HepG2 (cell line): ENCODE results near the gene FAM83C. TPM values are rescaled to one million over a fixed set of nuclear protein-coding genes. Genes with fewer than 3 reads are reported as not detected.

Experiments used
- ATF6 ChIP-seq: sonication (generic); formaldehyde crosslinking; conservative IDR thresholded peaks from 2 replicates; pipeline ENCODE4 v1.4.0; 2020; ENCODE audit warnings: missing genetic modification reagents
- BORCS8-MEF2B ChIP-seq: sonication (generic); formaldehyde crosslinking; IDR thresholded peaks from 2 replicates; pipeline ENCODE4 v1.8.0; 2022; ENCODE audit warnings: mild to moderate bottlenecking, missing genetic modification reagents
- CBFB ChIP-seq: sonication (generic); formaldehyde crosslinking; IDR thresholded peaks from 2 replicates; pipeline ENCODE4 v1.4.0; 2020; ENCODE audit warnings: missing genetic modification reagents
- CSRNP1 ChIP-seq: sonication (generic); formaldehyde crosslinking; IDR thresholded peaks from 2 replicates; pipeline ENCODE4 v1.8.1; 2023; ENCODE audit warnings: mild to moderate bottlenecking, missing genetic modification reagents
- FOSL2 ChIP-seq: sonication (generic); formaldehyde crosslinking; IDR thresholded peaks from 2 replicates; pipeline ENCODE4 v1.4.0; 2020; ENCODE audit warnings: missing genetic modification reagents
- KLF13 ChIP-seq: sonication (generic); formaldehyde crosslinking; IDR thresholded peaks from 2 replicates; pipeline ENCODE4 v1.4.0; 2020; ENCODE audit warnings: mild to moderate bottlenecking, missing genetic modification reagents
- MED8 ChIP-seq: sonication (generic); formaldehyde crosslinking; IDR thresholded peaks from 2 replicates; pipeline ENCODE4 v1.8.1; 2023; ENCODE audit warnings: mild to moderate bottlenecking, missing genetic modification reagents; ENCODE audit not compliant: insufficient replicate concordance
- MNT ChIP-seq: fragments of 450-650 bp; IDR thresholded peaks from 2 replicates; pipeline ENCODE4 v1.6.1; 2016
- NCOA5 ChIP-seq: sonication (generic); formaldehyde crosslinking; IDR thresholded peaks from 2 replicates; pipeline ENCODE4 v1.4.0; 2020; ENCODE audit warnings: missing genetic modification reagents
- NRL ChIP-seq: sonication (generic); formaldehyde crosslinking; IDR thresholded peaks from 2 replicates; pipeline ENCODE4 v1.5.0; 2020; ENCODE audit warnings: missing genetic modification reagents, mild to moderate bottlenecking, moderate library complexity, borderline replicate concordance
- PBX3 ChIP-seq: sonication (generic); formaldehyde crosslinking; IDR thresholded peaks from 2 replicates; pipeline ENCODE4 v1.8.1; 2023; ENCODE audit warnings: missing genetic modification reagents, inconsistent platforms, borderline replicate concordance
- POGZ ChIP-seq: sonication (generic); formaldehyde crosslinking; IDR thresholded peaks from 2 replicates; pipeline ENCODE4 v1.4.0; 2020; ENCODE audit warnings: mild to moderate bottlenecking, missing genetic modification reagents
- RBM22 ChIP-seq: fragments of 200-400 bp; formaldehyde crosslinking; optimal IDR thresholded peaks from 2 replicates; pipeline ENCODE3; 2017; ENCODE audit warnings: mild to moderate bottlenecking, low read length, moderate library complexity
- TIGD3 ChIP-seq: sonication (generic); formaldehyde crosslinking; IDR thresholded peaks from 2 replicates; pipeline ENCODE4 v1.5.1; 2020; ENCODE audit warnings: mild to moderate bottlenecking, missing genetic modification reagents, borderline replicate concordance
- ZBTB39 ChIP-seq: sonication (generic); formaldehyde crosslinking; IDR thresholded peaks from 2 replicates; pipeline ENCODE4 v1.5.0; 2020; ENCODE audit warnings: missing genetic modification reagents
- ZNF121 ChIP-seq: sonication (generic); formaldehyde crosslinking; IDR thresholded peaks from 2 replicates; pipeline ENCODE4 v1.5.0; 2020; ENCODE audit warnings: mild to moderate bottlenecking, missing genetic modification reagents
- ZNF264 ChIP-seq: sonication (generic); formaldehyde crosslinking; IDR thresholded peaks from 2 replicates; pipeline ENCODE4 v1.4.0; 2020; ENCODE audit warnings: missing genetic modification reagents
- ZNF660 ChIP-seq: sonication (generic); formaldehyde crosslinking; IDR thresholded peaks from 2 replicates; pipeline ENCODE4 v1.5.1; 2020; ENCODE audit warnings: mild to moderate bottlenecking, low read depth, missing genetic modification reagents, borderline replicate concordance
- ZNF737 ChIP-seq: sonication (generic); formaldehyde crosslinking; IDR thresholded peaks from 2 replicates; pipeline ENCODE4 v1.5.0; 2020; ENCODE audit warnings: missing genetic modification reagents, mild to moderate bottlenecking, borderline replicate concordance
- polyA plus RNA-seq, 8 experiments: library from polyadenylated mRNA; depleted of rRNA in 3 of 8; stranded (reverse) in 7 of 8; unstranded in 1 of 8; fragments of >200 nt; fragmentation: Illumina TruSeq in 4 of 8; extraction: Trizol in 4 of 8; gene quantifications; 2 replicates each; pipeline versions ENCODE4 v1.2.1 to v1.2.3, GENCODE V29; 2011 to 2016; ENCODE audit warnings: low read depth in 4 of 8, missing spikeins in 1 of 8, mixed read lengths in 1 of 8; ENCODE audit not compliant: insufficient read depth in 1 of 8
- total RNA-seq, 5 experiments: library from RNA; depleted of rRNA; stranded (reverse); fragments of >200 nt; fragmentation: Illumina TruSeq; extraction: Trizol; gene quantifications; 2 replicates each; pipeline ENCODE4 v1.2.3, GENCODE V29; 2016; ENCODE audit warnings: low read depth in 1 of 5

FAM83C gene
- total and polyA plus RNA-seq, 2 of the 13 experiments (the other 11 are each of a cell fraction or from before 2014, with no cell fraction given) = 0.04 TPM; not detected in 1

- TF ChIP-seq MNT (no peak), KLF13 (CRISPR knock-in tag) (no peak), PBX3 (no peak), MED8 (CRISPR knock-in tag) (no peak), BORCS8-MEF2B (CRISPR knock-in tag) (peak; percentile 75; the same call in 1 of the 2 replicates), ZNF660 (CRISPR knock-in tag) (no peak), ZBTB39 (CRISPR knock-in tag) (no peak), RBM22 (no peak), CSRNP1 (CRISPR knock-in tag) (peak; percentile 78; the same call in 1 of the 2 replicates), ATF6 (CRISPR knock-in tag) (no peak), ZNF264 (no peak), TIGD3 (no peak), NRL (CRISPR knock-in tag) (no peak), ZNF737 (CRISPR knock-in tag) (no peak), ZNF121 (CRISPR knock-in tag) (no peak), FOSL2 (CRISPR knock-in tag) (no peak), CBFB (no peak; the same call in 1 of the 2 replicates), NCOA5 (CRISPR knock-in tag) (no peak), POGZ (CRISPR knock-in tag) (no peak)
These were observed 4.5 kb downstream of the FAM83C start (continued) for GRCh38 chr20:35287509-35288324.
